Neural cell (in vitro differentiated cells): ENCODE data around the gene TMEM181.

Source experiments
- CTCF ChIP-seq: fragments of 450-650 bp; IDR thresholded peaks from 2 replicates; pipeline ENCODE4 v1.5.1; 2014; ENCODE audit warnings: antibody characterized with exemption, mild to moderate bottlenecking, moderate library complexity; ENCODE audit not compliant: poor library complexity, severe bottlenecking
- REST ChIP-seq: IDR thresholded peaks from 2 replicates; pipeline ENCODE4 v1.6.1; 2012; ENCODE audit warnings: borderline replicate concordance

GRCh38 chr6:158680015-158680414 is 120.1 kb downstream of the TMEM181 start:
- TF ChIP-seq CTCF = no peak
- no peak for TF ChIP-seq REST
